Tracheal epithelial cell (primary cell): ENCODE measurements around the gene GMFB. TPM values are rescaled to one million over a fixed set of nuclear protein-coding genes. Genes with fewer than 3 reads are reported as not detected.

Experiments
- total RNA-seq: library from RNA; depleted of rRNA; stranded (reverse); fragments of >200 nt; gene quantifications from 2 replicates; pipeline ENCODE4 v1.2.1, GENCODE V29; 2014

GMFB gene
- 74.2 and 80.5 TPM in 2 replicates for total RNA-seq

GRCh38 chr14:54488646-54489317 lies at the start of gene GMFB:
TSS of gene GMFB (minus strand) at chr14:54488980. CDS start at chr14:54488927, 53 bp downstream.

GRCh38 chr14:54509546-54510501 lies 21.0 kb upstream of the GMFB start, which contains the start of gene CGRRF1:
TSS of gene CGRRF1 (plus strand) at chr14:54509906. CDS start at chr14:54509960, 54 bp downstream.

GRCh38 chr14:54440873-54441868 lies 47.6 kb downstream of the GMFB start, which contains the start of gene CNIH1:
TSS of gene CNIH1 (minus strand) at chr14:54441374. CDS start at chr14:54441327, 47 bp downstream.

Other genes with a start within 250 kb of the GMFB start
- gene CDKN3, start 92.0 kb downstream of the GMFB start, total RNA-seq: 3.4 and 7.5 TPM in 2 replicates
- gene CNIH1, start 47.6 kb downstream of the GMFB start, total RNA-seq: 105 and 156 TPM in 2 replicates
- gene CGRRF1, start 20.9 kb upstream of the GMFB start, total RNA-seq: 11.8 and 20.2 TPM in 2 replicates
- 12.4 and 31.6 TPM in 2 replicates for gene SAMD4A, start 78.1 kb upstream of the GMFB start, total RNA-seq